NOMO-1 (cell line): ENCODE measurements around the gene APOBEC3F.
"Not testable (repeated sequence)": the region's sequence is repeated elsewhere in the genome, so short reads cannot be mapped to it uniquely, and the experiment has no call there.

Source experiments
- DNase-seq, 2 experiments: peaks; one replicate each; lab custom pipeline; 2025; ENCODE audit not compliant: unreplicated experiment in 2 of 2; lab: John Stamatoyannopoulos, UW

The APOBEC3F gene

GRCh38 chr22:39068033-39068785 lies 27.5 kb downstream of the APOBEC3F start:
- DNase-seq: no peak

- no peak for DNase-seq
These were observed 29.5 kb downstream of the APOBEC3F start for GRCh38 chr22:39070186-39070585.

- peak in 1 of 2 experiments; percentile 47 for DNase-seq
These were observed 31.9 kb downstream of the APOBEC3F start for GRCh38 chr22:39072581-39072981.

GRCh38 chr22:39073981-39074380 lies 33.3 kb downstream of the APOBEC3F start:
- DNase-seq: no peak

- not testable (repeated sequence) for DNase-seq
These were observed 35.7 kb downstream of the APOBEC3F start for GRCh38 chr22:39076155-39077025.

- peak; percentile 47 to 62 for DNase-seq
These were observed 36.6 kb downstream of the APOBEC3F start, which contains the start of gene APOBEC3G for GRCh38 chr22:39077026-39077840. TSS of gene APOBEC3G (plus strand) at chr22:39077275. CDS start at chr22:39077362, 87 bp downstream.

- not testable (repeated sequence) for DNase-seq
These were observed 37.2 kb downstream of the APOBEC3F start for GRCh38 chr22:39077912-39078311.

- no peak for DNase-seq
These were observed 37.7 kb downstream of the APOBEC3F start for GRCh38 chr22:39078329-39078728.

GRCh38 chr22:39079054-39079637 lies 38.5 kb downstream of the APOBEC3F start:
- DNase-seq: not testable (repeated sequence)

- no peak for DNase-seq
These were observed 39.5 kb downstream of the APOBEC3F start for GRCh38 chr22:39080052-39080762.

GRCh38 chr22:39081016-39081415 lies 40.4 kb downstream of the APOBEC3F start:
- DNase-seq: no peak

- no peak for DNase-seq
These were observed 40.9 kb downstream of the APOBEC3F start for GRCh38 chr22:39081598-39081997.

- no peak for DNase-seq
These were observed 42.8 kb downstream of the APOBEC3F start for GRCh38 chr22:39083212-39084165.

- no peak for DNase-seq
These were observed 44.0 kb downstream of the APOBEC3F start for GRCh38 chr22:39084666-39085065.

GRCh38 chr22:39087098-39087497 lies 46.4 kb downstream of the APOBEC3F start:
- DNase-seq: no peak

GRCh38 chr22:39087881-39088684 lies 47.4 kb downstream of the APOBEC3F start:
- DNase-seq: no peak

- DNase-seq: no peak
These were observed 48.0 kb downstream of the APOBEC3F start for GRCh38 chr22:39088685-39089032.

GRCh38 chr22:39089928-39090327 lies 49.3 kb downstream of the APOBEC3F start:
- no peak for DNase-seq
